Kasumi-1 (cell line): ENCODE measurements around the gene EXOC3L4.

ENCODE experiments used
- DNase-seq, 2 experiments: peaks; one replicate each; lab custom pipeline; 2025; lab: John Stamatoyannopoulos, UW

EXOC3L4 gene

GRCh38 chr14:103070971-103071542 lies 23.5 kb upstream of the EXOC3L4 start:
- no peak for DNase-seq

DNA sequence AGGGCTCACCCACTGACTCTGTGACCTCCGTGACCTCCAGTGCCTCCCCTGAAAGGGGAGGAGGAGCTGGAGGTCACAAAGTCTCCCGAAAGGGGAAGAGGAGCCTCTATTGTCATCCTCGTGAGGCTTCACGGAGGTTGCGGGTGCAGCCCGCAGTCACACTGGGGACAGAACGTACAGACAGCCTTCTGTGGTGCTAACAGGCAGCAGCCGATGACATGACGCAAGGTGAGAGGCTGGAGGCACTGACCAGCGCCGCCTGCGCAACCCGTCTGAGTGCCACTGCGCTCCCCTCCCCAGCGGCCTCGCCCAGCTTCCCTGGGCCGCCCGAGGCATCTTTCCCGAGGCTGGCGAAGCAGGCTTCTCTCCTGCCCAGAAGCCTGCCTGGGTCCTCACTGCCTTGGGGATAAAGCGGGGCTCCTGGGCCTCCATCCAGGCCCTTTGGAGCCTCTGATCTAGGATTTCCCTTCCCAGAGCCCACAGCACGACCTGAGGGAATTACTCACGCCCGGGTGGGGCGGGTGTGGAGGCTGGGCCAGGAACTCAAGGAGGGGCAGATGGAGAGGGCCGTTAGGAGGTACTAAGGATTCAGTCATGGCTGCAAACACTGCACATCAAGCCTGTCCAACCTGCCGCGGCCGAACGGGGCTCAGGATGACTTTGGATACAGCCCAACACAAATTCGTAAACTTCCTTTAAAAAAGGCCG lies 22.8 kb upstream of the EXOC3L4 start:
- no peak for DNase-seq

DNA sequence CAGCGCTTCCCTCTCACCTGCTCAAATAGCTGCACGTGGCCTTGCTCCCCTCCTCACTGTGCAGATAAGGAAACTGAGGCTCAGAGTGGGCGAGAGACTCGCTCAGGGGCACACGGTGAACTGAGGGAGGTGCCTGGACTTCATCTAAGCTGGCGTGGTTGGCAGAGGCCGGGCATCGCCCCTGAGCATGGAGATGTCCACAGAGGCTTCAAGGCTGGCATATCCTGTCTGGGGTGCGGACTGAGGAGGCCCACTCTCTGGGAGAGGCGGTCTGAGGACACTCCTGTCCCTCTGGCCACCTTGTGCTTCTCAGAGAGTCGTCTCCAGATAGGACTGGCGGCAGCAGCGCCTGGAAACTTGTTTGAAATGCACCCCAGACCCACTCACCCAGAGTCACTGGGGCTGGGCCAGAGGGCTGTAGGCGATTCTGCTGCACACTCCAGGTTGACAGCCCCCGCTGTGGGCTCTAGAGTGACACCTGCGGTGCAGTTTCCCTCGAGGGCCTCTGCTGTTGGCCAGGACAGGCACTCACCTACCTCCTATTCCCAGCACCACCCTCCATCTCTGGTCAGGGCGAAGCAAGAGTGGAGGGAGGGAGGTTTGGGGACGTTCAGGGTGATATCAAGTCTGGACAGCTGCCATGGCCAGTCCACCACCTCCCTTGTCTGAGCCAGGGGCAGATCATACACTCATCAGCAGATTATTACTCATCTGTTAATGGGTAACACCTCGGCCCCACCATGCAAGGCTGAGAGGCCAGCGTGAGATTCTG lies 21.7 kb upstream of the EXOC3L4 start:
- DNase-seq: no peak

DNA sequence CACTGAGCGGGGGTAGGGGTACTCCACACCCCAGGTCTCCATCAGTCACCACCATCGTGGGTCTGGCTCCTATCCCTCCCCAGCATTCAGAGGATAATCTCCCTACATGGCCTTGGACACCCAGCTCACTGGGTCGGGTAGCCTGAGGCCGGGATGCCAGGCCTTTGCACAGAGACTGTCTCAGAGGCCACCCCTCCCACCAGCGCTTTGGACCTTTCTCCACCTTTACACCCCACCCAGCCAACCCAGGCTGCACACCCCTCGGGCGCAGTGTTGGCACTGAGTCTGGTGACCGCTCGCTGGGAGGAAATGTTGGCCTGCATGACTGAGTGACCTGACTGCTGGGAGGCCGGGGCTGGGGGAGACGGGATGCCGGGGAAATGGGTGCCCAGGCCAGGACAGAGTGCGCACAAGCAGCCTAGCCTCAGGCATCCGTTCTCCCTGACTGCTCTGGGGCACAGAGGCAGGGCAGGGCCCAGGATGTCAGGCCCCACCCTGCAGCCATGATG lies 21.1 kb upstream of the EXOC3L4 start:
- peak; percentile 23 to 33 for DNase-seq

DNA sequence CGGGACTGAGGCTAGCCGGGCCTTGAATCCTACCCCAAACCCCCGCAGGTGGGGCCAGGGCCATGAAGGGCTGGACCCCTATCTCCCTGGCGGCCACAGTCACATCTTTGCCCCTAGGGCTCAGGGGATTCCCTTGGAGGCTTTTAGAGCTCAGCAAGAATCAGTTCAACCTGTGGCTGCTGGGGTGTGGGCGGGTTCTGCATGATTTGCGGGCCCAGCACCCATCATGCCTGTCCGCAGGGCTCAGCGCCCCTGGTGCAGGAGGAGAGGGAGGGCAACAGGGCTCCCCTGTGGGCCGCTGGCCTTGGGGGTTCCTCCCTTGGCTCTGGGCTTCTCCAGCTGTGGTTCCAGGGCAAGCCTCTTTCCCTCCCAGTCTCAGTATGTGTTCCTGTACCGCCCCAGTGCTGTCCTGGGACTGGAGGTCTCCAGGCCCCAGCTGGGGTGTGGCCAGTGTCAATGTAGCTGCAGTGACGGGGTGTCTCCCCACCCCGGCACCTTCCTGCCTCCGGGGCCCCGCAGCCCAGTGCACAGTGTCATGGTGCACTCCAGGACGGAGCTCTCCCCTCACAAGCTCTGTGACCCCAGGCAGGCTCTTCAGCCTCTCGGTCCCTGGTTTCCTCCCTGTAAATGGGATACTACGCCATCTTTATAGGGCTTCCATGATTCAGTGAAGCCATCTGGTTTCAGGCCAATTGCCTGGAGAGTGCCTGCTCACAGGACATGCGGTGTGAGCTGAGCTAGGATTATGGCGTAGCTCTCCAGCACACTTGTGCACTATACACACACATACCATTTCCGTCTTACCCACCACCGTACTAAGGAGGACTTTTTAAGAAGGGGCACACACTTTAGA lies 20.4 kb upstream of the EXOC3L4 start:
- DNase-seq: no peak

DNA sequence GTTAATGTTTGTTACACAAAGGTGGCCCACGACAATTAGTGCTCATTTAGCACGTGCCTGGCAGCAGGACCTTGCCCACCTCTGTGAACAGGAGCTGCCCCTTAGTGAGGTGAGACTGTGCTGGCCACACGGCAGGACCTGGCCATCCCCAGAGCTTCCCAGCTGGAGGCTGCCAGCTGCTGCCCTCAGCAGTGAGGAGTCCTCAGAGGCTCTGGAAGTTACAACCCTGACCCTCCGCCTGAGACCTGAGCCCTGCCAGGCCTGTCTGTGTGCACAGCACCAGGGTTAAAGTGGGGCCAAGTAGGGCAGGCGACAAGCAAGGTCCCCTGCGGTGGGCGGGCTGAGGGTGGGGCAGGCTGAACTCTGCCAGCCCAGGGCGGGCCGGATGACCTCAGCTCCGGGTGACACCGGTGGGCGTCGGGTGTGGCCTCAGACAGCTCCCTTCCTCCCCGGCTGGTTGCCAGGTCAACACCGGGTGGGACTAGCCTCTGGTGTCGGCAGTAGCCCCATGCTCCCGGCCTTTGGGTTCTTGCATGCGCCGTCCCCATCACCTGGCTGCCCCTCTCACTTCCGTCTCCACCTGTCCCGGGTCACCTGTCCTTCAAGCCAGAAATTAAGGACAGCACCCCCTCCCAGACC lies 19.7 kb upstream of the EXOC3L4 start:
- no peak for DNase-seq

- peak; percentile 77 to 79 for DNase-seq
Measured at GRCh38 chr14:103078420-103078749, 16.1 kb upstream of the EXOC3L4 start.

DNA sequence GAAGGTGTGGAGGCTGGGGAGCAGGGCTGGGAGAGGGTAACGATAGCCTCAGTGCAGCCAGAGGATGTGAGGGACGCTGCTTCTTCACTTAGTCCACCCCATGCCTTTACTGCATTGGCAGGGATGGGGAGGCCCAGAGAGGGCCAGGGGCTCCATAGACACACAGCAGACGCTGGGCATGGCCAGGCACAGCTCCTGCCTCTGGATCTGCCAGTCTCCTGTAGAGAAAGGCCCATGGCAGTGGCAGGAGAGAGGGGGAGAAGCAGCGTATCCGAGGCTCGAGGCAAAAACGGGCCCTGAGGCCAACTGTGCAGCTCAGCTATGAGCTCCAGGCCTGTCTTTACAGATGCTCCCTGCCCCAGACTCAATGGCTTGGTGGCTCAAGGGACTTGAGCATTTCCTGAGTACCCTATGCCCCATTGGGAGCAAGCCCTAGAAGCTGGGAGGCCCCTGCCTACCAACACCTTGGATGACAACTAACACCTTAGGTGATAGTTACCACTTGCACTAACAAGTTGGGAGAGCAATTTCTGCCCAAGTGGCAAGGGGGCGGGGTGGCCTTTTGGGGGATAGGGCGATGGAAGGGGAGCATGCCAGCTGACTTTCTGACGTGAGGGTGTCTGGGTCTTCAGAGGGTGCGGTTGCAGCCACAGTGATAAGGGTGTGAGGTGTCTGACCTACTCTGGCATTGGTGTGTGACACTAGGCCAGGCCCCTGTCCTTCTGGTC lies 15.5 kb upstream of the EXOC3L4 start:
- DNase-seq: no peak

- DNase-seq: no peak
Measured at GRCh38 chr14:103081951-103082350, 12.6 kb upstream of the EXOC3L4 start.

DNA sequence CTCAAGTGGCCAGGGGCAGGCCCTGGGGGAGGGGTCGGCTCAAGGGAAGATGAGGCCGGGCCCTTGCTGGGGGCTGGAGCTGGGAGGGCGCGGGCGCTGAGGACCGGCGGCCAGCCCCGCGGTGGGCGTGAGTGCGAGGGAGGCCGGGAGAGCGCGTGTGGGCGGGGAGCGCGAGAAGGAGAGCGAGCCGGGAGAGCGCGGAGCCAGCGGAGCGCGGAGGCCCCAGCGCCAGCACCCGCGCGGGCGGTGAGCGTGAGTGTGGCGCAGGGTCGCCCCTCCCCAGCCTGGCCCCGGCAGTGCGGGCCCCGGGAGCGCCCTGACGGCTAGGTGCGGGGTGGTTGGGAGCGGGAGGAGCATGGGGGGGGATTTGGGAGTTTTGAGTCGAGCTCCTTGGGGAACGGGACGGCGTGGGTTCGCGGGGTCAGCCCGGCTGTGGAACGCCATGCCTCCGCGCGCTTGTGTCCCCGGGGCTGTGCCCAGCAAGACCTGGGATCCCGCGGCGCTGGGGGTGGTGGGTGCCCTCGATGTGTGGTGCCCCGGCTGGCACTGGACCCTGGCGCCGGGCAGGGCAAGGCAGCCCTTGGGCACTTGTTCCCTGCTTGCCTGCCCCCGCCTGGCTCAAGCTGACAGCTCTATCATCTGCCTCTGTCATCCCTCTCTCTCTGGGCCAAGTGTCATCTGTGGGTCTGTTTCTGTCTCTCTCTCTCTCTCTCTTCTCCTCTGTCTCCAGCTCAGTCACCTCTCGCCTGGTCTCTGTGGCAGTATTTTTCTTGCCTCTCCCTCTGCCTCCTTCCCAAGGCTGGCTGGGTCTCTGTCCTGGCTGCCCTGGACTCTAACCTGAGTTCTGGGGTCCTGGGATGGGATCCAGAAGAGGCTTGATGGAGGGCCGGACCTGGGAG lies 10.3 kb upstream of the EXOC3L4 start, which contains the start of gene LBHD2:
Gene LBHD2, plus strand, starts transcription at position 190 of the 899 bp plus-strand sequence. CDS start 1,803 bp downstream, outside the sequence.
- DNase-seq: no peak

GRCh38 chr14:103085106-103086091 lies 9.1 kb upstream of the EXOC3L4 start:
- DNase-seq: no peak

- DNase-seq: no peak
Measured at GRCh38 chr14:103086771-103087342, 7.7 kb upstream of the EXOC3L4 start.

GRCh38 chr14:103087343-103087835 lies 7.1 kb upstream of the EXOC3L4 start:
- no peak for DNase-seq

DNA sequence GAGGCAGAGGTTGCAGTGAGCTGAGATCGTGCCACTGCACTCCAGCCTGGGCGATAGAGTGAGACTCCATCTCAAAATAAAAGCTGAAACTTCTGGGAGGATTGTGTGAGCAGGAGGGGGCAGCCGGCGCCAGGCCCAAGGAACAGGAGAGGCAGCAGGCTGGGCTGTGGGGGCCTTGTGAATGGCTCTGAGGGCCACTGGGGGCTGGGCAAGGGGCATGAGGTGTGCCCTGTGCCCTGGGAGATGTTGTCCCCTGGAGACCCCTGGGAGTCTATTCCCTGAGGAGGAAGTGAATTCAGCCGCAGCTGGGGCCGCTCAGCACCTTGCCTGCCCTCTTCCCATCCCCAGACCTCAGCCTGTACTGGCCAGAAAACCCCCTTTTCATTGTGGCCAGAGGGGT lies 5.6 kb upstream of the EXOC3L4 start:
- no peak for DNase-seq

DNA sequence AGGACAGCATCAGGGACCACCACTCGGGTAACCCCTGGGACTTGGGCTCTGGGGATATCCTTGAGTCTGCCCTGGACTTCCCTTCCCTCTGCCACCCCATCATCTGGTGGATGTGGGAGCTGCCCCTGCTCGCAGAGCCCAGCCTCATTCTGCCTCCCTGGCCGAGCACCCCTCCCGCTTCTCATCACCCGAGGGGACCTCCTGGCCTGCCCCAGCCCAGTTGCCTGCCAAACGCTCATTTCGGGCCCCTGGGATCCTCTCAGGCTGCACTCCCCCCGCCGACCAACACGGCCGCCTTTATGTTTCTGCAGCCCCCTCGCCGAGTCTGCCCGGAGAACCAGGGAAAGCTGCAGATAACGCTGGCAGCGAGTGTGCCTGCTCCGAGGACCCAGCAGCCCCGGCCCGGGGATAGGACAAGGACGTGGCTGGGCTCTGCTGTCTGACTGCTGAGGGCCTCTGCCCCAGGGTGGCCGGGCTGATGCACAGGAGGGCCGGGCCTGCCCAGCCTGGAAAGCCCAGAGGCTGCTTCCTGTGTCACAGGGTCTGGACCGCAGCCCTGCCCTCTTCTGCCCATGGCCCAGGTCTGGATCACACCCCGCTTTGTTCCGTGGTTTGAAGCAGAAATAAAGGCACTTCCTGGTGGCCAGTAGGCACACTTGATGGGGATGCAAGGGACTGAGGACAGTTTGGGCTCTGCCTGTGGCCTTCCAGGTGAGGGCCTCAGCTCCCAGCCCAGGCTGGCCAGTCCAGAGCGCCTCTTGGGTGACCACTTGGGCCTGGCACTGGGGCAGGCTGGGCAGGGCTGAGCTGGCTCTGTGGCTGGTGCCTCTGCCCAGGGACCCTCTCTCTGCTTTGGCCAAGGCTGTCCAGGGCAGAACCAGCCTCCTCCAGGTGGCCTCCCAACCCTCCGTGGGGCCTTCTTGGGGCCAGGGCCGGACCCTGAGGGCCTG lies 4.9 kb upstream of the EXOC3L4 start:
- DNase-seq: no peak

GRCh38 chr14:103090481-103091020 lies 4.0 kb upstream of the EXOC3L4 start:
- no peak for DNase-seq
